ENCODE results near the gene SNX8.

The SNX8 gene

DNA sequence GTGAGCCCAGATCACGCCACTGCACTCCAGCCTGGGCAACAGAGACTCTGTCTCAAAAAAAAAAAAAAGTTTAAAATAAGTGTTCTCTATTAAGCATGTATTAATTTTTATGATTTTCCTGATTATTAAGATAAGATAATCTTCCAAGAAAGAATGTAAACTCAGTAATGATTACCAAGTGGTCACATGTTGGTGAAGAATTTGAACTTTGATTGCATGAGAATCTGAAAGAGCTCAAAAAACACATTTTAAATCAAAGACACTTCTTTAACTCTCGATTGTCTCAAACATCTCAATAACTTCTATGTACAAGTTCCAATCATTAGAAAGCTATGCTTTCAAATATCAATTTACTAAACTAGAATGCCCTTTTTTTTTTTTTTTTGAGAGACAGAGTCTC, 33.8 kb downstream of the SNX8 start:
- TF ChIP-seq, protein P1, sequence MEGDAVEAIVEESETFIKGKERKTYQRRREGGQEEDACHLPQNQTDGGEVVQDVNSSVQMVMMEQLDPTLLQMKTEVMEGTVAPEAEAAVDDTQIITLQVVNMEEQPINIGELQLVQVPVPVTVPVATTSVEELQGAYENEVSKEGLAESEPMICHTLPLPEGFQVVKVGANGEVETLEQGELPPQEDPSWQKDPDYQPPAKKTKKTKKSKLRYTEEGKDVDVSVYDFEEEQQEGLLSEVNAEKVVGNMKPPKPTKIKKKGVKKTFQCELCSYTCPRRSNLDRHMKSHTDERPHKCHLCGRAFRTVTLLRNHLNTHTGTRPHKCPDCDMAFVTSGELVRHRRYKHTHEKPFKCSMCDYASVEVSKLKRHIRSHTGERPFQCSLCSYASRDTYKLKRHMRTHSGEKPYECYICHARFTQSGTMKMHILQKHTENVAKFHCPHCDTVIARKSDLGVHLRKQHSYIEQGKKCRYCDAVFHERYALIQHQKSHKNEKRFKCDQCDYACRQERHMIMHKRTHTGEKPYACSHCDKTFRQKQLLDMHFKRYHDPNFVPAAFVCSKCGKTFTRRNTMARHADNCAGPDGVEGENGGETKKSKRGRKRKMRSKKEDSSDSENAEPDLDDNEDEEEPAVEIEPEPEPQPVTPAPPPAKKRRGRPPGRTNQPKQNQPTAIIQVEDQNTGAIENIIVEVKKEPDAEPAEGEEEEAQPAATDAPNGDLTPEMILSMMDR (IDR thresholded peaks at IDR 0.05; ENCODE audit: insufficient read depth, low read depth, low read length, missing control alignments): no peak
- DNase-seq (ENCODE audit: low read depth): no peak
- H3K4me3 ChIP-seq (ENCODE audit: low read depth, low read length): no peak overlapping the region

DNA sequence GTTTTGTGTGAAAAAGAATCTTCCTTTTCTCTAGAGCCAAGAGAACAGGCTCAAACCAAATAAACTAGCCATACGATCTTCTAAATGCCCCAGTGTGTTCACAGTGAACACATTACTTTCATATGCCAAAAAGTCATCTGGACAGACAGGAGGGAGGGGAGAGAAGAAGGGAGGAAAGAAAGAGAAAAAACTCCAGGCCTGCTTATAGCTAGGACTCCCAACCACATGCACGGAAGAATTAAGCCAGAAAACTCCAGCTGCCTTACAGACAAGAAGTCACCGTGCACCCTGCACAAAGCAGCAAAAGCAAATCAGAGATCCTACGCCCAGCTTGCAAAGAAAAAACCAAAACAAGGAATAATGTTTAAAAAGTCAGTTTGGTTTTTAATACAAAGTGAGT, 34.3 kb downstream of the SNX8 start:
- no peak for DNase-seq (ENCODE audit: low read depth)
- no peak overlapping the region for H3K4me3 ChIP-seq (ENCODE audit: low read depth, low read length)
- TF ChIP-seq, protein P1 (IDR thresholded peaks at IDR 0.05; ENCODE audit: insufficient read depth, low read depth, low read length, missing control alignments): no peak

DNA sequence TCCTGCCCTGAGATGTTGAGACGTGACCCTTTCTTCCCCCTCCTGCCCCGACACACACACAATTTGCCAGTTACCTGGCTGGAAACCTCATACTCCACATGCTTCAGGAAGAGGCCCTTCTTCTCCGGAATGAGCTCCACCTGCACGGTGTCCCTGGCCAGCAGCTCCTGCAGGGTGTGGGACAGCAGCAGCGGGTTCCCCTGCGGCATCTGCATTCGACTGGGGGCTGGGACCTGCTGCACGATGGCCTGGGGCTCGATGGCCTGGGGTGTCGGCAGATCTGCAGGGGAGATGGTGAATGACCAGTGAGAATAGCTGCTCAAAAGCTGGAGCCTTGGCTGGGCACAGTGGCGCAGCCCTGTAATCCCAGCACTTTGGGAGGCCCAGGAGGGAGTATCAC, 36.2 kb downstream of the SNX8 start:
- TF ChIP-seq, protein P1 (IDR thresholded peaks at IDR 0.05; ENCODE audit: insufficient read depth, low read depth, low read length, missing control alignments): no peak
- no peak for DNase-seq (ENCODE audit: low read depth)
- H3K4me3 ChIP-seq (ENCODE audit: low read depth, low read length): no peak overlapping the region

DNA sequence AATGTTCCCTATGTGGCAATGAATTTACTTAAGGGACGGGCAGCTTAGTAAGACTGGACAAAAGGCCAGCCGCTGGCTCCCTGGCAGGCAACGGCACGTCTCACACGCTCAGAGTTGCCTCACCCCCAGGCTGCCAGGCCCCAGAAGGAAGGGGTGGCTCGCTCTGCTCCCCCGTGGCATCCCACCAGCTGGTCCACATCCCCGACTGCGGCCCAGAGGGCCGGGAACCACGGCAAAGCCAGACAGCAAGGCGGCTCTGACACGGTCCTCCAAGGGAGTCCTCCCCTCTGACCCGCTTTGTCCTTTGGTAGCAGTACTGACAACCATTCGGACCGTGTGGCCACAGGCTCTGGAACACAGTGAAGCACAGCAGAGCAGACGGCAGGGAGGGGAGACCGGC, 38.1 kb downstream of the SNX8 start:
- TF ChIP-seq, protein P1 (IDR thresholded peaks at IDR 0.05; ENCODE audit: insufficient read depth, low read depth, low read length, missing control alignments): no peak
- H3K4me3 ChIP-seq (ENCODE audit: low read depth, low read length): no peak overlapping the region
- DNase-seq (ENCODE audit: low read depth): no peak

DNA sequence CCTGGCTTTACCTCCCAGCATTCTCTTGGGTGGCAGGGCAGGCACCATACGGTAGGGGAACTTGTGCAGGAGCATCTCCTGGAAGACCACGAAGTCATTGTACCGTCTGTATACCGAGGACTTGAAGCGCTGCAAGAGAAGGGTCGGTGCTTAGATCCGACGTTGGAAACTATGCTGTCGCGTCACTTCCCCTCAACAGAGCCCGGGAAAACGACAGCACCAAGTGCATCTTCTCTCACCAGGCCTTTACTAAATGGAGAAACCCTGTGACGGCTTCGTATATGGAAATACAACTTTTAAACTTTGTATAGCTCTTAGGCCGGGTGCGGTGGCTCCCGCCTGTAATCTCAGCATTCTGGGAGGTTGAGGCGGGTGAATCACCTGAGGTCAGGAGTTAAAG, 39.1 kb downstream of the SNX8 start:
- no peak overlapping the region for H3K4me3 ChIP-seq (ENCODE audit: low read depth, low read length)
- TF ChIP-seq, protein P1 (IDR thresholded peaks at IDR 0.05; ENCODE audit: insufficient read depth, low read depth, low read length, missing control alignments): no peak
- DNase-seq (ENCODE audit: low read depth): no peak

DNA sequence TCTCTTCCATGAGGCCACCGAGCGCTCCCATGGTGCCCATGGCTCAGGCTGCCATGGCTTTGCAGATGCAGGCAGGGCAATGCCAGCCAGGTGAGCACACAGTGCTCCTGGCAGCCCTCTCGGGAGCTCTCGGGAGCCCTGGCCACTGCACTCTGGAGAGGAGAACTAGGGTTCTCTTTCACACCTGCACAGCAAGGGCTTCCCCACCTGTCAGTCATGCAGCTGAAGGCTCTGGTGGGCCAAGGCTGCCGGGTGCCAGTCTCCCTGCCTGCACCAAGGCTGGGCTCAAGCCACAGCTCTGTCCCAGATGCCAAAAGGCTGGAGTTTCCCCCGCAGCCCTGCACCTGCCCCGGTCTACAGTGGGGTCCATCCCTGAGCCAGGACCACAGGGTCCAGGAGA, 39.6 kb downstream of the SNX8 start:
- no peak overlapping the region for H3K4me3 ChIP-seq (ENCODE audit: low read depth, low read length)
- no peak for DNase-seq (ENCODE audit: low read depth)
- TF ChIP-seq, protein P1 (IDR thresholded peaks at IDR 0.05; ENCODE audit: insufficient read depth, low read depth, low read length, missing control alignments): no peak

DNA sequence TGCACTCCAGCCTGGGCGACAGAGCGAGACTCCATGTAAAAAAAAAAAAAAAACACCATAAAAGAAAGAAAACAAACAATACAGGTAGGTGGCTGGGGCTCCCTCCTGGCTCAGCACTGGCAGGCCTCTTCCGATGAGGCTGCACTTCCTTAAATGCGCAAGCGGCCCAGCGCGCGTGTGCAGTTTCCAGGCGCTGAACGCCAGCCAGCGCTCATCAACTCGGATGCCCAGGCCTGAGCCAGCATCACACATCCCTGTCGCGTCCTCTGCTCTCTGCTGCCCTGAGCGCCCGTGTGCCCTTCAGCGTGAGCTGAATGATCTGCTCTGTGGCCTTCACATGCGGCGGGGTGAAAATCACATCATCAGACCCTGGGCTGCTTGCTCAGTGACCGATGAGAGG, 40.4 kb downstream of the SNX8 start:
- TF ChIP-seq, protein P1 (IDR thresholded peaks at IDR 0.05; ENCODE audit: insufficient read depth, low read depth, low read length, missing control alignments): no peak
- H3K4me3 ChIP-seq (ENCODE audit: low read depth, low read length): no peak overlapping the region
- no peak for DNase-seq (ENCODE audit: low read depth)
